Lung (tissue), 12 donors: ENCODE data around the gene SLC38A3. TPM values are rescaled to one million over a fixed set of nuclear protein-coding genes. Genes with fewer than 3 reads are reported as not detected.

Experiments used
- ATAC-seq: fragments of 200-7000 bp; cut with Tn5 transposase; one replicate; pipeline ENCODE4 v1.9.1; 2020; ENCODE audit warnings: moderate number of reproducible peaks; ENCODE audit not compliant: insufficient read depth, low FRiP score
- DNase-seq, 3 donors: peaks; one replicate each; pipeline ENCODE4 v3.0.0-alpha.2; 2013 to 2017
- H3K27ac ChIP-seq, 2 donors: one replicate each; pipeline ENCODE4 v1.5.1; 2013; ENCODE audit warnings: mild to moderate bottlenecking in 2 of 2, moderate library complexity in 2 of 2, control low read depth in 1 of 2, inconsistent platforms in 1 of 2, low read depth in 1 of 2, low read length in 1 of 2
- H3K27me3 ChIP-seq, 3 donors: one replicate each; pipeline ENCODE4 v1.5.1; 2013; ENCODE audit warnings: low read length in 2 of 3; ENCODE audit not compliant: control insufficient read depth in 3 of 3, insufficient read depth in 3 of 3
- H3K36me3 ChIP-seq, 4 donors: one replicate each; pipeline ENCODE4 v1.5.1; 2013; ENCODE audit warnings: low read length in 4 of 4, mild to moderate bottlenecking in 1 of 4, moderate library complexity in 1 of 4; ENCODE audit not compliant: control insufficient read depth in 4 of 4, insufficient read depth in 4 of 4
- H3K4me1 ChIP-seq, 5 donors: one replicate each; pipeline ENCODE4 v1.5.1; 2013; ENCODE audit warnings: low read length in 5 of 5, mild to moderate bottlenecking in 2 of 5, moderate library complexity in 1 of 5; ENCODE audit not compliant: control insufficient read depth in 5 of 5, insufficient read depth in 5 of 5
- H3K4me3 ChIP-seq: one replicate; pipeline ENCODE4 v1.5.1; 2013; ENCODE audit warnings: mild to moderate bottlenecking, control low read depth, moderate library complexity
- H3K9ac ChIP-seq, 2 donors: one replicate each; pipeline ENCODE4 v1.5.1; 2013; ENCODE audit warnings: low read length in 2 of 2, control low read depth in 1 of 2; ENCODE audit not compliant: insufficient read depth in 1 of 2
- H3K9me3 ChIP-seq, 4 donors: one replicate each; pipeline ENCODE4 v1.5.1; 2013; ENCODE audit warnings: low read length in 3 of 4, mild to moderate bottlenecking in 1 of 4, moderate library complexity in 1 of 4; ENCODE audit not compliant: control insufficient read depth in 4 of 4, insufficient read depth in 3 of 4
- CTCF ChIP-seq: IDR thresholded peaks from 2 replicates; pipeline ENCODE4 v1.5.1; 2012; ENCODE audit warnings: mild to moderate bottlenecking; ENCODE audit errors: control extremely low read depth, extremely low read depth
- WGBS, 2 donors: extraction: QIAGEN DNeasy Blood & Tissue Kit; methylation state at CpG; one replicate each; pipeline ENCODE4 v1.1.7; 2013; 5-methylcytosine and 5-hydroxymethylcytosine counted together
- polyA plus RNA-seq, 2 donors: library from polyadenylated mRNA; stranded (reverse); fragments of 200-250 nt; gene quantifications; one replicate each; pipeline ENCODE4 v1.2.1, GENCODE V29; 2013
- total RNA-seq, 2 donors: library from RNA; depleted of rRNA in 1 of 2; stranded (reverse); fragments of >200 nt in 1 of 2; gene quantifications; one replicate each; pipeline ENCODE4 v1.2.1, GENCODE V29; 2014 to 2021
- donor health status: control.
- donor health status: control.
- donor health status: Bipolar disorder and iron deficiency.
- donor health status: healthy.
- donor health status: DM: yes; HTN: yes; CAD: no.

The SLC38A3 gene
- total and polyA plus RNA-seq, 4 donors = 0.08 to 4.3 (median 0.33) TPM

DNA sequence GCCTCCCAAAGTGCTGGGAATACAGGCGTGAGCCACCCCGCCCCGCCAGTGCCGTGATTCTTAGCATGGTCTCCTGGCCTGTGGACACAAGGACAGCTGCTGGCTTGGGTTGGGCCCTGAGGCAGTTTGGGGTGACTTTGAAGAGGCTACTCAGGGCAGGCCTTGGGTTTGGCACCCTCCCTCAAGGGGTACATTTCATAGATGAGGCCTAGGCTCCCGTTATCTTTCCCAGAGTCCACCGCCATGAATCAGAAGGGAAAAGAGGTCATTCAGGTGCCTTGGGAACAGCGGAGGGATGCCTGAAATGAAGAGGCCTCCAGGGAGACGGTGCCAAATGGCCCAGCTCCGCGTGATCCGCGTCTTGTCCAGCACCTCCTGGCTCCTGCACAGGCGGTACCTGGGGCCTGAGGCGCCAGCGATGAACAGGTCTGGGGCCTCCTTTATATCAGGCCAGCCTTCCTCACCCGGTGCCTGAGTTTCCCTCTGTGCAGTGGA is 40.2 kb downstream of the SLC38A3 start:
- no peak for TF ChIP-seq CTCF
- ATAC-seq (no peak), DNase-seq (no peak)
- H3K27me3 ChIP-seq = no peaks in the 10 kb centered on the region
- H3K4me3 ChIP-seq = peak overlapping the region; percentile 10
- peaks cover 3 to 66% (median 14%) of the 10 kb centered on the region in 5 donors for H3K4me1 ChIP-seq
- no peaks in the 10 kb centered on the region for H3K9me3 ChIP-seq
- 66 to 69% methylated on average over 16 of the region's 16 CpGs for WGBS, 2 donors
- H3K36me3 ChIP-seq = peaks cover 0 to 12% (median 5%) of the 10 kb centered on the region in 4 donors
- H3K9ac ChIP-seq = peak overlapping the region; percentile 16 to 40
- peak overlapping the region; percentile 76 to 91 for H3K27ac ChIP-seq

GRCh38 chr3:50245831-50246516 is 40.9 kb downstream of the SLC38A3 start:
- peaks cover 0 to 16% (median 5%) of the 10 kb centered on the region in 4 donors for H3K36me3 ChIP-seq

DNA sequence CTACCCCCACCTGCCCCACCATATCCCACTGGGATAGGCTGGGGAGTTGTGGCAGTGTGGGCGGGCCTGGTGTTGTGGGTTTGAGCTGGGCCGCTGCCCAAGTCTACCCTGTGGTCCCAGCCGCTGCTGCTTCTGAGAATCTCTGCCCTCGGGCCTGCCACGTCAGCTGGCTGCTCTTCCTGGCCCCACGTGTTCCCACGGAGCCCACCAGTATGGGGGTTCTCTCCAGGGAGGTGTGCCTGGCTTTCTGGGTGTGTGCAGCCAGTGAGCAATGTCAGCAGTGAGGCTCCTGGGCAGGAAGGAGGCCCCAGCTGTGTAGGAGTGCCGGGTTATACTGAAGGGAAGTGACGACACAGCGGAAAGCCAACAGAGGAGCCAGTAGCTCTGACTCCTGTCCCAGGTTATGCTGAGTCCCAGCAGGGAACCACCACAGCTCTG is 41.5 kb downstream of the SLC38A3 start:
- no peak for TF ChIP-seq CTCF
- Histone ChIP-seq H3K27ac (peak overlapping the region; percentile 76 to 91), H3K27me3 (no peaks in the 10 kb centered on the region), H3K4me3 (no peak overlapping the region), H3K9me3 (no peaks in the 10 kb centered on the region), H3K4me1 (peaks cover under 1 to 67% (median 14%) of the 10 kb centered on the region in 5 donors), H3K36me3 (peaks cover 0 to 17% (median 7%) of the 10 kb centered on the region in 4 donors), H3K9ac (peak overlapping the region in 1 of 2 donors; percentile 6)
- peak; percentile 16 for ATAC-seq
- WGBS, 2 donors = 16 to 18% methylated on average over 10 of the region's 10 CpGs
- no peak for DNase-seq

More at GRCh38 chr3:50245831-50246516, 40.9 kb downstream of the SLC38A3 start:
- ATAC-seq (peak; percentile 82), DNase-seq (peak; percentile 92)
- 1% methylated on average over 20 to 25 of the region's 25 CpGs for WGBS, 2 donors
- Histone ChIP-seq H3K27me3 (no peaks in the 10 kb centered on the region), H3K4me3 (peak overlapping the region; percentile 10), H3K9ac (peak overlapping the region; percentile 16 to 40), H3K27ac (peak overlapping the region; percentile 76 to 91), H3K9me3 (no peaks in the 10 kb centered on the region), H3K4me1 (peaks cover 3 to 67% (median 14%) of the 10 kb centered on the region in 5 donors)
- TF ChIP-seq CTCF = peak; percentile 93
